ENCODE results near the gene NF1.

Gene NF1

GRCh38 chr17:31392002-31392855 is 297.5 kb downstream of the NF1 start:
- peak overlapping the region in 1 of 2 donors; percentile 13 for H3K4me3 ChIP-seq (replicated peaks in 1 of 2; ENCODE audit: low read depth in 2 of 2, low read length in 2 of 2)
- TF ChIP-seq CTCF (IDR thresholded peaks at IDR 0.05; ENCODE audit: low read depth, low read length) = no peak
- no peak for DNase-seq (ENCODE audit: low read depth in 2 of 2)

- no peak for DNase-seq (ENCODE audit: low read depth in 2 of 2)
- no peak for TF ChIP-seq CTCF (IDR thresholded peaks at IDR 0.05; ENCODE audit: low read depth, low read length)
- H3K4me3 ChIP-seq (replicated peaks in 1 of 2; ENCODE audit: low read depth in 2 of 2, low read length in 2 of 2) = no peak overlapping the region
Measured at GRCh38 chr17:31392856-31393748, 298.3 kb downstream of the NF1 start.

- DNase-seq (ENCODE audit: low read depth in 2 of 2) = no peak
- TF ChIP-seq CTCF (IDR thresholded peaks at IDR 0.05; ENCODE audit: low read depth, low read length) = no peak
- H3K4me3 ChIP-seq (replicated peaks in 1 of 2; ENCODE audit: low read depth in 2 of 2, low read length in 2 of 2) = no peak overlapping the region
Measured at GRCh38 chr17:31393749-31394146, 299.0 kb downstream of the NF1 start.

- DNase-seq (ENCODE audit: low read depth in 2 of 2) = peak; percentile 70 to 84
- TF ChIP-seq CTCF (IDR thresholded peaks at IDR 0.05; ENCODE audit: low read depth, low read length) = no peak
- H3K4me3 ChIP-seq (replicated peaks in 1 of 2; ENCODE audit: low read depth in 2 of 2, low read length in 2 of 2) = no peak overlapping the region
Measured at GRCh38 chr17:31394544-31394943, 299.8 kb downstream of the NF1 start.

- no peak for DNase-seq (ENCODE audit: low read depth in 2 of 2)
- no peak overlapping the region for H3K4me3 ChIP-seq (replicated peaks in 1 of 2; ENCODE audit: low read depth in 2 of 2, low read length in 2 of 2)
- TF ChIP-seq CTCF (IDR thresholded peaks at IDR 0.05; ENCODE audit: low read depth, low read length) = no peak
Measured at GRCh38 chr17:31397256-31397939, 302.6 kb downstream of the NF1 start.

Data from cardiac fibroblast (primary cell).